ENCODE measurements around the gene TMCO4.

- TF ChIP-seq CTCF (IDR thresholded peaks at IDR 0.05; ENCODE audit: insufficient read depth, low read depth, low read length) (no peak), EZH2 (IDR thresholded peaks at IDR 0.05; ENCODE audit: insufficient read depth, low read length) (no peak)
These were observed 61.6 kb downstream of the TMCO4 start for GRCh38 chr1:19738076-19738475.
